Measurements from ENCODE around the gene MIAT.

DNA sequence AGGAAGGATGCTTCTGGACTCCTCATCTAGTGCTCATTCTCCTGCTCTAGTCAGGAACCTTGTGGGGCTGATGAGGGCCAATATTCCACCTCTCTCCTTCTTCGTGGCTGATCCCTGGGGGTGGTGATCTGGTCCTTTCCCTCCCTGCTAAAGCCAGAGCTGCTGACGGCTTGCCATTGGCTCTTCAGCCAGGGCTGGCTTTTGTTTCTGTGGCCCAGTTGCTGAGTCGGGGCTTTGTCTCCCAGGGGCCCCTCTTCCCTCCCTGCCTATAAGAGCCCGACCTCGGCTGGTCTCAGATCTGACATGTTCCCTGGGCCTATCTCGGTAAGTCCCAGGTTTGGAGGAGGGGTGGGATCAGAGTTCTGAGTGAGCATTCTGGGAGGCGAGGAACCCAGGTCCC, 35.7 kb upstream of the MIAT start, which contains the start of gene CRYBA4:
- TF ChIP-seq, protein P1, sequence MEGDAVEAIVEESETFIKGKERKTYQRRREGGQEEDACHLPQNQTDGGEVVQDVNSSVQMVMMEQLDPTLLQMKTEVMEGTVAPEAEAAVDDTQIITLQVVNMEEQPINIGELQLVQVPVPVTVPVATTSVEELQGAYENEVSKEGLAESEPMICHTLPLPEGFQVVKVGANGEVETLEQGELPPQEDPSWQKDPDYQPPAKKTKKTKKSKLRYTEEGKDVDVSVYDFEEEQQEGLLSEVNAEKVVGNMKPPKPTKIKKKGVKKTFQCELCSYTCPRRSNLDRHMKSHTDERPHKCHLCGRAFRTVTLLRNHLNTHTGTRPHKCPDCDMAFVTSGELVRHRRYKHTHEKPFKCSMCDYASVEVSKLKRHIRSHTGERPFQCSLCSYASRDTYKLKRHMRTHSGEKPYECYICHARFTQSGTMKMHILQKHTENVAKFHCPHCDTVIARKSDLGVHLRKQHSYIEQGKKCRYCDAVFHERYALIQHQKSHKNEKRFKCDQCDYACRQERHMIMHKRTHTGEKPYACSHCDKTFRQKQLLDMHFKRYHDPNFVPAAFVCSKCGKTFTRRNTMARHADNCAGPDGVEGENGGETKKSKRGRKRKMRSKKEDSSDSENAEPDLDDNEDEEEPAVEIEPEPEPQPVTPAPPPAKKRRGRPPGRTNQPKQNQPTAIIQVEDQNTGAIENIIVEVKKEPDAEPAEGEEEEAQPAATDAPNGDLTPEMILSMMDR (IDR thresholded peaks at IDR 0.05; ENCODE audit: insufficient read depth, low read length, poor library complexity, severe bottlenecking): no peak
- no peak for TF ChIP-seq EZH2phosphoT487 (conservative IDR thresholded peaks at IDR 0.05; ENCODE audit: low read length)
